GM19452 (cell line): Measurements from ENCODE around the gene ZFPL1.

ENCODE experiments used
- ATAC-seq: cut with Tn5 transposase; IDR thresholded peaks from one replicate; pipeline ENCODE4 v1.9.1; 2021; ENCODE audit not compliant: unreplicated experiment

The ZFPL1 gene

DNA sequence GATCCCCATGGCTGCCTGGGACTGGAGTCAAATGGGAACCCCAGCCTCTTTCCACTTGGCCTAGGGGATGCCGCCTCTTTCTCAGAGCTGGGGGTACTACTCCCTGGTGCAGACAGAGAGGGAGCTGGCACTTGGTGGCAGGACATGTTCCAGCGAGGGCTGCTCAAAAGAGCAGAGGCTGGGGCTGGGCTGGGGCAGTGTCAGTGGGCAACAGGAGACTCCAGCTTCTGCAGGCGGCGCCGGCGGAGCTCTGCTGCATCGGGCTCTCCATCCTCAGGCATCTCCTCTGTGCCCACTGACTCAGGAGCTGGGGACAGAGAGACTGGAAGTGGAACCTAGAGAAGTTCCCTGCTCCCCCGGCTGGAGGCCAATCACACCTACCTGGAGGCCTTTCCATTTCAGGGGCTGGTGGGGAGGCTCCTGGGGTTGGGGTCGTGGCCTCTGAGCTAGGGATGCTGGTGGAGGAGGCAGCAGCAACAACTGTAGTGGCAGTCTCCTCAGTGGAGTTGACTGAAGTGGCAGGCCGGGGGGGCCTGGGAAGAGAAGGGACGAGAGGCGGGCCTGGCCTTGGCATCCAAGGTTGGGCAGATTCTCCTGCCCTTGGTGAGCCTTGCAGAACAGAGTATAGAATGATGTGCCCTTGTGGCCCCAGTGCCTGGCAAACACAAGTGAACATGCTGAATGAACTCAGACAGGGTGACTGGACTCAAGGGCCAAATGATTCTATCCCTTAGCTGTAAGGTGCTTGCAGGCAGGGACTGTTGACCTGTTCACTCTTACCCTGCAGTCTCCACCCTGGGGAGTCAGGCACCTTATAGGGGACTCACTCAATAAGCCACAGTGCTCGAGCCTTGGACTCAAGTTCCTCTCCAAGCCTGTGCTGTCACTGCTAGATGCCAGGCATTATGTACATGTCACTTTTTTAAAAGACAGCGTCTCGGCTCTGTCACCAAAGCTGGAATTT, 44.4 kb downstream of the ZFPL1 start:
- no peak for ATAC-seq

DNA sequence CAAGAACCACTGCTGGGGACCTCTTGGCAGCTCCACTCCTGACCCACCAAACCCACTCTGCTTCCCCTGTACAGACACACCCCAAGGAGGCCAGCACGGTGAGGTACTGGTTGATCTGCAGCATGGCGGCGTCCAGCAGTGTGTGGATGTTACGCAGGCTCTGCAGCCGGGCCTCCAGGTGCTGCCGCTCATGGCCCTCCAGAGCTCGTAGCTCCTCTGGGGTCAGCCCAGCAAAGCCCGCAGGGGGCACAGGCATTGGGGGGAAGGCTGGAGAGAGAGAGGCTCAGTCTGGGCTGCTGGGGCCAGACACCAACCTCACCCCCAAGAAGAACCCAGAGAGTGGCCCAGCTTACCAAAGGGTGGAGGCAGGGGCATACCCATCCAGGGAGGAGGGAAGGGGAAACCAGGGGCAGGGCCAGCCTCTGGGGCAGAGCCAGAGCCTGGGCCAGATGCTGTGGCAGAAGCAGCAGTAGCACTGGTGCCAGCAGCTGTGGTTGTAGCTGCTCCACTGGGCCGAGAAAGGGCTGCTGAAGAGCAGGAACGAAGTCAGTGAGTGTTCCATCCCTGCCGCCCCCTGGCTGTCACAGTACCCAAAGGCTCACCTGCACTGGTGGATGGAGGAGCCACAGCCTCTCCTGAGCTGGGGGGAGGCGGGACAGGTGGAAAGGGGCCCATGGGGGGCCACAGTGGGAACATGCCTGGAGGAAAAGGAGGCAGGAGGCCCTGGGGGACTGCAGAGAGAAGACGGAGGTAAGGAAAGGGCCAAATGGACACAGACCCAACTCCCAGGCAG, 45.8 kb downstream of the ZFPL1 start:
- no peak for ATAC-seq

DNA sequence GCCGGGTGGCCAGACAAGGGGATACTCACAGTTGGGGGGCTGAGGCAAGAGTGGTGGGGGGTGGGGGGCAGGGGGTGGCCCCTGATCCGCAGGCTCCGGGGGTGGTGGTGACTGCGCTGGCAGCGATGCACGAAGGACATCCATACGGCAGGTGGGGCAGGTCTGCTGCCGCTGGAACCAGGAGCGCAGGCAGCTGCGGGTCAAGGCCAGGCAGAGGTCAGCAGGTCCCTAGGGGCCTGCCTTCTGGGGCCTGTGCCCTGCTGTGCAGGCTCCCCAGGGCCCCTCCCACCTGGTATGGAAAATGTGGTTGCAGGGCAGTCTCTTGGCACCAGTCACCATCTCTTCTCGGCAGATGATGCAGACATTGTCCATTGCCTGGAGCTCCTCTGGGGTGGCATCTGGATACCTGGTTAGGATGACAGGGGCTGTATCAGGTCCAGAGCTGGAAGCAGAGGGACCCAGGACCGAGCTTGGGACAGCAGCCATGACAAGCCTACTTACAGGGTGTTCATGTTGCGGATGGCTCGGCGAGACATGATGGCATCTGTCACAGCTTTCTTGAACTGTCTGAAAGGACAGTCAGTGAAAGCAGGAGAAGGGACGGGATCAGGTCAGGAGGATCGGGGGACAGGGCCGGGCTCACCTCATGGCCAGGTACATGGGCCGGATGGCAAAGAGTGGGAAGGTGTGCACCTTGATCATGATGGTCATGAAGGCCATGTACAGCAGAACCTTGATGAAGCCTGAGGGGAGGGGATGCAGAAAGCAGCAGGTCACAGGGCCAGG, 46.8 kb downstream of the ZFPL1 start:
- ATAC-seq = no peak

GRCh38 chr11:65131417-65131776, 47.4 kb downstream of the ZFPL1 start:
- no peak for ATAC-seq

DNA sequence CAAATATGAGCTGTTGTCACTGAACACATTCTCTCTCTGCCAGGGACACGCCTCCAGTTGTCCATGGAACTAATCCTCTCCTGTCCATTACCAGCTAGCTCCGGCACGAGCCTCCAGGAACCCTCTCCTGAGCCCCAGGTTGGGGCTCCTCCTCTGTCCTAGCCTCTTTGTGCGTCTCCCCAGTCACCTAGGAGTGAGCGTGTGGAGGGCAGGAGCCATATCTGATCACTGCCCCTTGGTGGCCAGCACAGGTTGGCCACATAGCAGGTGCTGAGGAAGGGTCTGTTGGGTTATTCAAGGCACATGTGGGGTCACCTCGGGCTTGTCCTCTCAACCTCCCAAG, 47.8 kb downstream of the ZFPL1 start:
- ATAC-seq = no peak

DNA sequence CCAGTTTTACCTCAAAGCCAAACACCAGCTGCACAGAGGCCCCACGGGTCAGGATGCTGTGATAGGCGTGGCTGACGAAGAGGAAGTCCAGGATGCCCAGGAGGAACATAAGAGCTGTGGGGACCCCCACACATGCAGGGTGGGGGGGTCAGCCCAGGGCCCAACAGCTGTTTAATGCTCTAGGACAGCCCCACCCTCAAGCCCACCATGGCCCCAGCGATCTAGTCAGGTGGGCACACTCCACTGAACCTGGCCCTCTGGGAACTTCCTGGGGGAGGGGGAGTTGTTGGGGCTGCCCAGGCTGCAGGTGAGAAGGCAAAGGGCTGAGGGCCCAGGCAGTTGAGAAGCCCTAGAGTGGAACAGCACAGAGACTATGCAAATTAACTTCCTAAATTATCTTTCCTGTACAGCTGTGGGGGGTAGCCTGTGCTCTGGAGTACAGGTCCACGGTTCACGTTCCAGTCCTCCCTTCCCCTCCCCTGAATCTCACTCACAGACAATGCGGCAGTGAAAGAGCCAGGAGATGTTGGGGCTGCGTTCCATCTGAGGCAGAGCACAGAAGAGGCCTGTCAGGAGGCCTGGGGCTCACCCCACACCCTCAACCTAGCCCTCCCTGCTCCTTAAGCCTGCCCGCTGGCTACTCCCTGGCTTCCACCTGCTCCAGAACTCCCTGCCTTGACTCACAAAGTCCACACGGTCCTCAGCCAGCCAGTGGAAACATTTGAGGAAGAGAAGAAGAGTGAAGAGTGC, 48.4 kb downstream of the ZFPL1 start:
- no peak for ATAC-seq

DNA sequence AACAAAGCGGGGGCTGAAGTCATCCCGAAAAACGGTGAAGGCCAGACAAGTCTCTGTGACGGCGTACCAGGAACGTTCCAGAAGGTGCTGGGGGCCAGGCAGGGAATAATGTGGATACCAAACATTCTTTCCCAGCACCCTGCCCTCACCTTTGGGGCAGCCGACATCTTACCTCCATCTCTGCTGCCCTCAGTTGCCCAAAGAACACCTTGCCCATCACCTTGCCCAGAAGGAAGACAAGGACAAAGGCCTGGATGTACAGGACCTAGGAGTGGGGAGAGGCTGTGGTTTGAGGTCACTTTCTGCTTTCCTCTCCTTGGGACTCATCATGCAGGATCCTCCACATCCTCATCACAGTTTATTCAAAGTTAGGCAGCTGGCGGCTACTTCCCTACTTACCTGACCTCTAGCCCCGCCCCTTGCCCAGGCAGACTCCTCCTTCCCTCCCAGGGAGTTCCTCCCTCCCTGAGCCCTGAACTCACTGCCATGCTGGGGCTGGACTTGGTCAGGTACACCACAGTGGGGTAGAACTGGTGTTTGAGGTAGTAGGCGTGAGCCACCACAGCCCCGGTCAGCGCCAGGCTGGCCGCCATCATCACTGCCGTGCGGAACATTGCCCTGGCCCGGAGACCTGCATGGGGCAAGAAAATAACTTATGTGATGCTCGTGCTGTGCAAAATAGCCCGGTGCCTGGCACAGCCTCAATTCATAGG, 49.1 kb downstream of the ZFPL1 start:
- ATAC-seq = no peak

GRCh38 chr11:65133724-65134123, 49.7 kb downstream of the ZFPL1 start:
- no peak for ATAC-seq

DNA sequence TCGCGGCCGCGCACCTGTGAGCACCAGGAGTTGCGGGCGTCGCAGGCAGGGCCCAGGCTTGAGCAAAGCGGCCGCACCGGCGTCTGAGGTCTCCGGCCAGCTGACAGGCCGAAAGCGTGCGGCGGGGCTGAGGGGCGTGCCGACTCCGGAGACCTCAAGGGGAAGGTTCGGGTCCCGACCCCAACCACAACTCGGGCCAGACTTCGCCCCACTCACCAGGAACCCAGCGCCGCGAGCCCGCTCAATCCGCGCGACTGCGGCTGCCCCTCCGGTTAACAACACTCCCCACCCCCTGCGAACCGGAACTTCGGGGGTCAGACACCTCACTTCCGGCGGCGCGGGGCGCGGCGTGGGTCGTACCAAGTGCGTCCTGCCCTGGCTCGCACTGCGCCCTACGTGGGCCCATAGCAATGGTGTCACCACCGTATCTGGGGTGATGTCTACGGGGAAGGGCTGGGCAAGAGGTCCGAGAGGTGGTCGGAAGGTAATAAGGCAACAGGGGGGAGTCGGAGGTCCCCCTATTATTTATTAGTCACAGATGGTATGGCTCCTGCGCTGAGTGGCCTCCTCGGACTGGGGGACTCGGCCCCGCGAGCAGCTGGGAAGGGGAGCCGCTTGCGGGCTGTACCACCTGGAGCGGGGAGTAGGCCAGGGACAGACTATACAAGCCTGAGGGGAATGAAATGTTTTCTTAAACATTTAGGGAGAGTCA, 50.4 kb downstream of the ZFPL1 start, which contains the start of gene SYVN1:
Gene SYVN1, minus strand, starts transcription at position 280 of the 712 bp plus-strand sequence. CDS start 918 bp downstream, outside the sequence.
- ATAC-seq = peak; percentile 50

GRCh38 chr11:65134952-65135632, 51.1 kb downstream of the ZFPL1 start:
- peak; percentile 70 for ATAC-seq

DNA sequence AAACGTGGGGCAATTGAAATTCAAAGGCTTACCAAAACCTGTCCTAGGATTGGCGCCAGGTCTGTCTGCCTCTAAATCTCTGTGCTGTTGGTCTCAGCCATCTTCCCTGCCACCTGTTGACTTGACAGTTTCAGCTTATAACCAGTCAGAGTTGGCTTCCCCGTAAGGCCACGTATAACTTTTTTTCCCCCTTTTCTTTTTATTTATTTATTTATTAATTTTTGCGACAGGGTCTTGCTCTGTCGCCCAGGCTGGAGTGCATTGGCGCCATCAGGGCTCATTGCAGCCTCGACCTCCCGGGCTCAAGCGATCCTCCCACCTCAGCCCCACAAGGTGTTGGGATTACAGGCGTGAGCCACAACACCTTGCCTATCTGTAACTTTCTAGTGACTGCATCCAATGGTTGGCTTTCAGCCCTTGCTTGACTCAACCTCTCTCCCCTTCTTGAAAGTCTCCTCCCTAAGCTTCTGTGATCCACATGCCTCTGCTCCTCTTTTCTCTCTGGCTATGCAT, 51.7 kb downstream of the ZFPL1 start:
- ATAC-seq = no peak

DNA sequence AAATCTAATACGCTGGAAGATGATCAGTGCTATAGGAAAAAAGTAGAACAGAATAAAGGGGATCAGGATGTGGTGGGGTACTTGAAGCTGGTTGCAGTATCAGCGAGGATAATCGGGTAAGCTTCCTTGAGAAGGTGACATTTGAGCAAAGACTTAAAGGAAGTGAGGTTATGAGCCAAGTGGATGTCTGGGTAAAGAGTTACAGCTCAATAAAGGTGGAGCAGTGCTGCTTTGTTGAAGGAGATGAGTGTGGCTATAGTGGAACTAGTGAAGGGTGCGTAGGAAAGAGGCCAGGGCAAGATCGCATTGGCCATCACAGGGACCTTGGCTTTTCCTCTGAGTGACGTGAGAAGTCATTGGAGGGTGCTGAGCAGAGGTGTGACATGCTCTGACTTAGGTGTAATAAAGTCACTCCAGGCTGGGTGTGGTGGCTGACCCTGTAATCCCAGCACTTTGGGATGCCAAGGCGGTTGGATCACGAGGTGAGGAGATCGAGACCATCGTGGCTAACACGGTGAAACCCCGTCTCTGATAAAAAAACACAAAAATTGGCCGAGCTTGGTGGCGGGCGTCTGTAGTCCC, 52.6 kb downstream of the ZFPL1 start:
- ATAC-seq = no peak
